Tibial artery (tissue), 4 donors: ENCODE data around the gene THSD4.

ENCODE experiments used
- DNase-seq, 2 donors: peaks; one replicate each; pipeline ENCODE4 v3.0.0-alpha.2; 2019
- H3K27ac ChIP-seq, 2 donors: fragments of 200-600 bp; sonication (generic) in 1 of 2; 1 replicate in 1 of 2; 2 replicates in 1 of 2; pipeline ENCODE4 v1.5.1; 2018 to 2019; ENCODE audit warnings: mild to moderate bottlenecking in 1 of 2
- H3K27me3 ChIP-seq, 2 donors: fragments of 200-600 bp; sonication (generic) in 1 of 2; one replicate each; pipeline versions ENCODE4 v1.5.1 to v1.6.0; 2016 to 2019
- H3K36me3 ChIP-seq, 3 donors: fragments of 200-600 bp; sonication (generic) in 2 of 3; one replicate each; pipeline ENCODE4 v1.5.1; 2016 to 2019; ENCODE audit warnings: mild to moderate bottlenecking in 2 of 3
- H3K4me1 ChIP-seq, 4 donors: fragments of 200-600 bp; sonication (generic) in 2 of 4; 1 replicate in 3 of 4; 2 replicates in 1 of 4; pipeline ENCODE4 v1.5.1; 2016 to 2019
- H3K4me3 ChIP-seq, 2 donors: fragments of 200-600 bp; sonication (generic) in 1 of 2; 1 replicate in 1 of 2; 2 replicates in 1 of 2; pipeline ENCODE4 v1.5.1; 2018 to 2019; ENCODE audit warnings: mild to moderate bottlenecking in 2 of 2
- H3K9me3 ChIP-seq, 3 donors: fragments of 200-600 bp; sonication (generic) in 1 of 3; one replicate each; pipeline ENCODE4 v1.5.1; 2016 to 2019
- intact Hi-C: fragments of 100-400 bp; cut with DNase I; formaldehyde crosslinking; loops from one replicate; pipeline ENCODE4 v1.15.0; 2023; ENCODE audit warnings: low total_unique reads
- TF ChIP-seq, protein P1 (sequence below), 2 experiments: fragments of 200-600 bp in 1 of 2; fragments of 450-650 bp in 1 of 2; IDR thresholded peaks; one replicate each; pipeline ENCODE4 v1.5.1; 2017 to 2019; ENCODE audit warnings: antibody characterized with exemption in 2 of 2, mild to moderate bottlenecking in 1 of 2, moderate library complexity in 1 of 2

The THSD4 gene

DNA sequence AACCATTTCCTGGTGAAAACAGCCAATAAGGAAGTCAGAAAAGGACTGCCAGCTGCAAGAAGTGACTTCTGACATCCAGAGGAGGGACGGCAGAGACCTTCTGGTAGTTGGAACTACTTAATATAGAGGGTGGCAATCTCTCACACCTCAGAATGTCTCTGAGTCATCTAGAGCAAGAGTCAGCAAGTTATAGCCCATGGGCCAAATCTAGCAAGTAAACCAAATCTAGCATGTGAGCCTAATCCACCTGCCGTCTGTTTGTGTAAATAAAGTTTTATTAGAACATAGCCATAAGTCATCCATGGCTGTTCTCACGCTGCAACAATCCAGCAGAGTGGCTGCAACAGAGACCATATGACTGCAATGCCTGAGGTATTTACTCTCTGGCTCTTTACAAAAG, 534.6 kb downstream of the THSD4 start:
- intact Hi-C loops = loop anchor here (5.0 kb wide), 1 partner anchor 203 kb away; no protein-coding TSS in a partner anchor
- H3K36me3 ChIP-seq = no peaks in the 10 kb centered on the region
- no peak for DNase-seq
- H3K9me3 ChIP-seq = no peaks in the 10 kb centered on the region
- peaks cover 0 to 51% (median 8%) of the 10 kb centered on the region in 4 donors for H3K4me1 ChIP-seq
- TF ChIP-seq, protein P1, sequence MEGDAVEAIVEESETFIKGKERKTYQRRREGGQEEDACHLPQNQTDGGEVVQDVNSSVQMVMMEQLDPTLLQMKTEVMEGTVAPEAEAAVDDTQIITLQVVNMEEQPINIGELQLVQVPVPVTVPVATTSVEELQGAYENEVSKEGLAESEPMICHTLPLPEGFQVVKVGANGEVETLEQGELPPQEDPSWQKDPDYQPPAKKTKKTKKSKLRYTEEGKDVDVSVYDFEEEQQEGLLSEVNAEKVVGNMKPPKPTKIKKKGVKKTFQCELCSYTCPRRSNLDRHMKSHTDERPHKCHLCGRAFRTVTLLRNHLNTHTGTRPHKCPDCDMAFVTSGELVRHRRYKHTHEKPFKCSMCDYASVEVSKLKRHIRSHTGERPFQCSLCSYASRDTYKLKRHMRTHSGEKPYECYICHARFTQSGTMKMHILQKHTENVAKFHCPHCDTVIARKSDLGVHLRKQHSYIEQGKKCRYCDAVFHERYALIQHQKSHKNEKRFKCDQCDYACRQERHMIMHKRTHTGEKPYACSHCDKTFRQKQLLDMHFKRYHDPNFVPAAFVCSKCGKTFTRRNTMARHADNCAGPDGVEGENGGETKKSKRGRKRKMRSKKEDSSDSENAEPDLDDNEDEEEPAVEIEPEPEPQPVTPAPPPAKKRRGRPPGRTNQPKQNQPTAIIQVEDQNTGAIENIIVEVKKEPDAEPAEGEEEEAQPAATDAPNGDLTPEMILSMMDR (IDR thresholded peaks at IDR 0.05) = no peak
- H3K27ac ChIP-seq = peak overlapping the region in 1 of 2 donors; percentile 5
- no peak overlapping the region for H3K4me3 ChIP-seq
- H3K27me3 ChIP-seq = no peaks in the 10 kb centered on the region

DNA sequence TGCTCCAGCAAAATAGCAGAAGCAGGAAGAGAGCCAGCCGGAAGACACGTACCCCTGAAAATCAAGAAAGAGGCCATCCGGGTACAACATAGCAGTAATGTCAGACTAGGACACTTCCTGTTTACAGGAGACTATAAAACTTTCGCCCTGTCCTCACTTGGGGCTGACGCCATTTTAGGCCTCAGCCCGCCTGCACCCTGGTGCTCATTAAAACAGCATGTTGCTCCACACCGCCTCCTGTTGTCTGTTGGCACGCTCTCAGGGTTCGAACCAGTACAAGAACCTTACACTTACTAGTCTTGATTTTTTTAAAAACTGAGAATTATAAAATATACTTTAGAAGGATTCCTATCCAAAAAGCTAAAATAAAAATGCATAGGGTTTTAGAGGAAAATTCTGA, 535.3 kb downstream of the THSD4 start:
- H3K4me1 ChIP-seq = peaks cover 0 to 51% (median 8%) of the 10 kb centered on the region in 4 donors
- H3K27me3 ChIP-seq = no peaks in the 10 kb centered on the region
- intact Hi-C loops = loop anchor here (5.0 kb wide), 1 partner anchor 203 kb away; no protein-coding TSS in a partner anchor
- no peaks in the 10 kb centered on the region for H3K36me3 ChIP-seq
- H3K9me3 ChIP-seq = no peaks in the 10 kb centered on the region
- H3K4me3 ChIP-seq = no peak overlapping the region
- peak overlapping the region in 1 of 2 donors; percentile 5 for H3K27ac ChIP-seq
- no peak for DNase-seq
- TF ChIP-seq, protein P1 (IDR thresholded peaks at IDR 0.05) = no peak

DNA sequence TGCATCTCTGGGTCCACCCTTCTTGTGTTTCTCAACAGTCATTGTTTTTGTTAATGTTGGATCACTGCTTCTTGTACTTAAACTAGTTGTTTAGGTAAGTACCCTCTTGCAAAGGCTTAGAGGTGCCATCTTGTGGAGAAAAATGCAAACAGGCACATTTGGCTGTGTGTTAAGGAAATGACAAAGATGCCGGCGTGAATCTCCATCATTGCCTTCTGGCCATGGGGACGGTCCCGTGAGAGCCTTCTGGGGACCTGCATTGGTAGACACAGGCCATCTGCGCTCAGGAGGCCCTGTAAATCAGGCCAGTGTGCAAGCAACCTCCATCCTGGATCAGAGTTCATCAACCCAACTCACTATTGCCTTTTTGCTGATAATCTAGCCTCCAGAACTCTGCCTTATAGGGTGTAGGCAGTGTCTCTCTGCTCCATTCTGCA, 536.5 kb downstream of the THSD4 start:
- intact Hi-C loops = loop anchor here (5.0 kb wide), 1 partner anchor 204 kb away; no protein-coding TSS in a partner anchor
- peak in 1 of 2 donors; percentile 25 for DNase-seq
- Histone ChIP-seq H3K9me3 (no peaks in the 10 kb centered on the region), H3K27me3 (no peaks in the 10 kb centered on the region), H3K27ac (no peak overlapping the region), H3K4me3 (no peak overlapping the region), H3K4me1 (peaks cover 0 to 42% (median 8%) of the 10 kb centered on the region in 4 donors), H3K36me3 (no peaks in the 10 kb centered on the region)
- TF ChIP-seq, protein P1 (IDR thresholded peaks at IDR 0.05) = peak; percentile 64 to 66

DNA sequence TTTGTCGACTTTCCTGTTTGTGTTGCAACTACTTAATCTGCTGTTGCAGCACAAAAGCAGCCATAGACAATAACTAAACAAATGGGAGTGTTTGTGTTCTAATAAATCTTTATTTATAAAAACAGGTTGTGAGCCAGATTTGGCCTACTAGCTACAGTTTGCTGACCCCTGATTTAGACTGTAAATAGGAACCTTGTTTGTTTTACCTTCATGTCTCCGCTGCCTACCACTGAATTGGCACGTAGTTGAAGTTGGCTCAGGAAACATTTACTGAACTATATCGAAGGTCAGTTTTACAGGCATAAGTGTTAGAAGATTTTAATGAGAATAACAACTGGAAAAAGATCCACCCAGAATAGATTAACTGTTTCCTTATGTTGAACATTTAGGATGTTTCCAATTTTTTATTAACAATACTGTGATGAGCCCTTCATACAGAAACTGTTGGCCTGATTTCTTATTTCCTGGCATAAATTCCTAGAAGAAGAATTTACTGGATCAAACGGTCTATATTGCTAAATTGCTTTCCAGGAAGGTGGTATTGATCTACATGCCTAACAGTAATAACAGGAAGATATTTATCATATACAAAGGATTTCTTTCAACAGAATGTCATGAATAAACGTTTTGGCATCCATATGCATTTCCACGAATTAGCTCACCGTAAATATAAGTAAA, 538.9 kb downstream of the THSD4 start:
- DNase-seq = no peak
- Histone ChIP-seq H3K27ac (no peak overlapping the region), H3K9me3 (no peaks in the 10 kb centered on the region), H3K36me3 (no peaks in the 10 kb centered on the region), H3K4me1 (peaks cover 0 to 21% (median 2%) of the 10 kb centered on the region in 4 donors), H3K27me3 (no peaks in the 10 kb centered on the region), H3K4me3 (no peak overlapping the region)
- intact Hi-C loops = loop anchor here (5.0 kb wide), 1 partner anchor 207 kb away; no protein-coding TSS in a partner anchor
- TF ChIP-seq, protein P1 (IDR thresholded peaks at IDR 0.05) = no peak

DNA sequence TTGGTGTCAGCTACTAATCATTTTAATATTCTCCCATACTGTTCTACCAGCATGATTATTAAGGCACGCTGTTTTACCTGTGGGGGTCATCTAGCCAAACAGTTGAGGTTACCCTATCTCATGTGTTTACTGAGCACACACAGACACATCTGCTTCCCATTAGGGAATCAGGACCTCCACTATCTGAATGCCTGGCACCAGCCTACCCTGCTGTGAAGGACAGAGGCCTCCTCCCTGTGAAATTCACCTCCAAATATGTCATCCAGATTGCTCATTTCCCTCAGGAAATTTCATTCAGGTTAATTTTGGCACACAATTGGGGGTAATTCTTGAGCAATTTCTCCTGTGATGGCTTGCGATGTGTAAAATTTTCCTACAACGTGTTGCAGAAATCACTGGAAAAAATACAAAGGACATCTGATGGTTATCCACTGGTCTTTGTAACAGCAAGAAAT, 539.5 kb downstream of the THSD4 start:
- Histone ChIP-seq H3K27me3 (no peaks in the 10 kb centered on the region), H3K9me3 (no peaks in the 10 kb centered on the region), H3K4me1 (peaks cover 0 to 17% (median 3%) of the 10 kb centered on the region in 4 donors), H3K4me3 (no peak overlapping the region), H3K36me3 (no peaks in the 10 kb centered on the region), H3K27ac (no peak overlapping the region)
- DNase-seq = no peak
- intact Hi-C loops = loop anchor here (5.0 kb wide), 1 partner anchor 207 kb away; no protein-coding TSS in a partner anchor
- TF ChIP-seq, protein P1 (IDR thresholded peaks at IDR 0.05) = no peak
